Measurements from ENCODE around the gene ZNF169.
"Not testable (repeated sequence)": the region's sequence is repeated elsewhere in the genome, so short reads cannot be mapped to it uniquely, and the experiment has no call there.

- TF ChIP-seq, protein P1, sequence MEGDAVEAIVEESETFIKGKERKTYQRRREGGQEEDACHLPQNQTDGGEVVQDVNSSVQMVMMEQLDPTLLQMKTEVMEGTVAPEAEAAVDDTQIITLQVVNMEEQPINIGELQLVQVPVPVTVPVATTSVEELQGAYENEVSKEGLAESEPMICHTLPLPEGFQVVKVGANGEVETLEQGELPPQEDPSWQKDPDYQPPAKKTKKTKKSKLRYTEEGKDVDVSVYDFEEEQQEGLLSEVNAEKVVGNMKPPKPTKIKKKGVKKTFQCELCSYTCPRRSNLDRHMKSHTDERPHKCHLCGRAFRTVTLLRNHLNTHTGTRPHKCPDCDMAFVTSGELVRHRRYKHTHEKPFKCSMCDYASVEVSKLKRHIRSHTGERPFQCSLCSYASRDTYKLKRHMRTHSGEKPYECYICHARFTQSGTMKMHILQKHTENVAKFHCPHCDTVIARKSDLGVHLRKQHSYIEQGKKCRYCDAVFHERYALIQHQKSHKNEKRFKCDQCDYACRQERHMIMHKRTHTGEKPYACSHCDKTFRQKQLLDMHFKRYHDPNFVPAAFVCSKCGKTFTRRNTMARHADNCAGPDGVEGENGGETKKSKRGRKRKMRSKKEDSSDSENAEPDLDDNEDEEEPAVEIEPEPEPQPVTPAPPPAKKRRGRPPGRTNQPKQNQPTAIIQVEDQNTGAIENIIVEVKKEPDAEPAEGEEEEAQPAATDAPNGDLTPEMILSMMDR (IDR thresholded peaks at IDR 0.05): not testable (repeated sequence)
- not testable (repeated sequence) for TF ChIP-seq POLR2AphosphoS5 (IDR thresholded peaks at IDR 0.05; ENCODE audit: insufficient read depth in 1 of 2, low read depth in 1 of 2)
Measured at GRCh38 chr9:94328544-94328943, 69.4 kb downstream of the ZNF169 start, which contains the start of gene NUTM2F.

All from vagina (tissue), 2 donors.